NCI-H446 treated with DMSO at 0.1 percent for 48 hours (cell line): Measurements from ENCODE around the gene RECQL5.

Experiments
- DNase-seq: peaks from one replicate; lab custom pipeline; 2025; lab: John Stamatoyannopoulos, UW

The RECQL5 gene

DNA sequence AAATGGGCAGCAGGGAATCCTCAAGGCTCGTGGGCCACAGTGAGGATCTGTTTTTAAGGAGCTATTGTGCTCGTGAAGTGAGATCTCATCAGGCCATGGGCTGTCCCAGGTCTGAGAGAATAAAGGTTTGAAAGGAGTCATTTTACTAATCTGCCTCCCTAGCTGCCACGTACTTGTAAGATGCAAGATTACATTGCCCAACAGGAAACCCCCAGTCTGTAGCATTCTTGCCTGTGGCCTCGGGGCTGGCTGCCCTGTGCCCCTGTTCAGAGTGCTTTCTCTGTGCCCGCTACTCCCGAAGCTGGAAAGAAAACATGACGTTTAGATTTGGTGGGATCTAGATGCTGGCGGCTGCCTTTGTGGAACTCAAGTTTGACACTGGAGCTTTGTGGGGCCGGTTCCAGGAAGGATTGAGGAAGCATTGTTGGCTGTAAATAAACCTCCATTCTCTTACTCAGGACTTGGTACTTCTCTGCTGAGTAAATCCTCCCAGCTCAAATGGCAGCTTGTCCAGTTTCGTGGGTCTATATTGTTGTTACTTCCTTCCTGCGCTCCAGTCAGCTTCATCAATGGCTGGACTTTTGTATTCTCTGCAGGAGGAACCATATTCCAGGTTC, 21.4 kb upstream of the RECQL5 start:
- no peak for DNase-seq

GRCh38 chr17:75685499-75685898, 18.5 kb upstream of the RECQL5 start:
- DNase-seq = no peak

DNA sequence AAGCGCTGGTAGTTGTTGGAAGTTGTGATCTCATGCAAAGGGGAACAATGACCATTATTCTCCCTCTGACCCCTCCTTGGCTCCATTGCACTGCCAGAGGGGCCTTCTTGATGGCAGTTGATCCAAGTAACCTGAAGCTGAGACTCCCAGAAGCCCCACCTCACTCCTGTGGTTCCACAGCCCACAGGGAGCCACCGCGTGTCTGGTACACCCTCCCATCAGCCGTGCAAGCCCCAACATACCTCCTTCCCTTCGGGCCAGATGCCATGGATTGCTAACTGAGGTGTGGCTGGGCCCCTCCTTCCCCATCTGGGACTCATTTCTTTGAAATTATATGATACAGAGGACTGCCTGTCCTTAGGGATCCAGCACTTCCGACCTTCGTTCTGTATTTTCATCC, 18.0 kb upstream of the RECQL5 start:
- DNase-seq = no peak

- no peak for DNase-seq
These were observed 17.3 kb upstream of the RECQL5 start for GRCh38 chr17:75684249-75684648.

GRCh38 chr17:75683583-75683982, 16.6 kb upstream of the RECQL5 start:
- no peak for DNase-seq

DNA sequence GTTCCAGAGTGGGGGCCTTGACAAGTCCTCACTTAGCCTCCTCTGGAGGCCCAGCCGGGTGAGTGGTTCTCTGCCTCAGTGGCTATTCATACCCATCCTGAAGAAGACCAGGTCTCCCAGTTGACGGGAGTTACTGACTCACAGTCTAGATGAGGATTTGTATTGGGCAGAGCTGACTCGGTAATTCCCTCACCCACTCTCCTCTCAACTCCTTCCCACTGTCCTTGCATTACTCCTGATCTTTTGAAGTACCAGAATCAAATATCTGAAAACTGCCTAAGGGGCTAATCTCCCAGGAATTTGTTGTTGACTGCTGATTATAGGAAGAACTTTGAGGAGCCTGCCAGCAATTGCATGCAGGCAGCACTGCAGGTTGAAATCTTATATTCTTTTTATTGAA, 14.3 kb upstream of the RECQL5 start:
- DNase-seq = no peak

DNA sequence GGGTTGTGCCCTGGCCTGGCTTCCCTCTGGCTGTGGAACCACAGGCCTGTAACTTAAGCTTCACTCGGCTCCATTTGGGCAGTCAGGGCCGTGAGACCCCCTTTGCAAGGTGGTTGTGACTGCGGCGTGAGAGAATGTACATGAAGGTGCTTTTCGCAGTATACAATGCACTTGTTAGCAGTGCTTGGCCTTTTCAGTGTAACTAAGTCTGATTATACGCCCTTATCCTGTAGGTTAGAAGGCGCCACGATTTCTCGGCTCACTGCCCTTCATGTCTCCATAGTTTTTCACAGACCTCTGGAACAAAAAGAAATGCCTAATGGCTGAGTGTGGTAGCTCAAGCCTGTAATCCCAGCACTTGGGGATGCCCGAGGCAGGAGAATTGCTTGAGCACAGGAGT, 13.5 kb upstream of the RECQL5 start:
- DNase-seq = no peak

- no peak for DNase-seq
These were observed 12.8 kb upstream of the RECQL5 start for GRCh38 chr17:75679706-75680211.

DNA sequence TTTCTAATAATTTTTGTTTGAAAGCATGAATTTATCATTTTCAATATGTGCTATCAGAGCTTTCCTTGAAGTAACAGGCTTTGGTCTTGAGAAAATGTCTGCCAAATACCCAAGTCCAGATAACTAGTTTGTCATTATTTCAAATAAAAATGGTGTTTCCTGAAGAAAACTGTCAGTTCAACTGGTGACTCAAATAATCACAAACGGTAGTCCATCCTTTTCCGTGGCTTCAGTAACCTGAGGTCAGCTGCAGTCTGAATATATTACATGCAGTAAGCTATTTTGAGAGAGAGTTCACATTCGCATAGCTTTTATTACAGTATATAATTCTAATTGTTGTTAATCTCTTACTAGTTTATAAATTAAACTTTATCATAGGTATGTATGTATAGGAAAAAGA, 9.5 kb upstream of the RECQL5 start:
- no peak for DNase-seq

DNA sequence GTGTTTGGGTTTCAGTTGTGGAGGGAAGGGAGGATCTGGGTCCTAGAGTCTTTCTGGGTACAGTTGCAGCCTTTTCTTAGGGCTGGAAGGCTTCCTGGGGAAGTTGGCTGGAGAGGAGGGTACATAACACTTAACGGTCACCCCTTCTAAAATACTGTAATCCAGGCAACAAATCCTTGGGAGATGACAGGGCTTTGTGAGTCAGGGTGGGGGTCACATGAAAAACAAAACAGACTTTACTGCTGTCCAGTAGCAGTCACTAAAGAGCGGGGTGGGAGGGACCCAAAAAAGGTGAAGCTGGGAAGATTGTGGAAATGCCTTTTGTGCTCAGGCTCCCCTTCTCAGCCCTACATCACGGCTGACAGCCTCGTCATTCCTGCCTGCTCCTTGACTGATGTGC, 6.5 kb upstream of the RECQL5 start:
- DNase-seq = no peak

GRCh38 chr17:75672011-75672410, 5.1 kb upstream of the RECQL5 start:
- DNase-seq = no peak

DNA sequence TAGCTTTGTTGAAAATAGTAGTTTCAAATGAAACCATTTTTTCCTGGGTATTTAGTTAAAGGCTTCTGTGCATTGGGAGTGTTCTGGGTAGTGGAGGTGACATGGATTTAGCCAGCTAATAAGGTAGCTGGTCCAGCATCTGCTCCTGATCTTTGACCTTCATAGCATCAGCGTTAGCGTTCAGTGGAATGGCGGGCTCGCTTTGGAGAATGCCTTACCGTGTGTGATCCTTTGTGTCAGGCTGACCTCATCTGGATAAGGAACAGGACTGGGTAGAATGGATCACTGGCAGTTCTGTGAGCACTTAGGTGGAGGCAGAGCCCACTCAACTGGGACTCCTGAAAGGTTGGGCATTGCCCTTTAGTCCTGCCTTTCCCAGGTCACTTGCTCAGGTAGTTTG, 3.9 kb upstream of the RECQL5 start:
- no peak for DNase-seq

DNA sequence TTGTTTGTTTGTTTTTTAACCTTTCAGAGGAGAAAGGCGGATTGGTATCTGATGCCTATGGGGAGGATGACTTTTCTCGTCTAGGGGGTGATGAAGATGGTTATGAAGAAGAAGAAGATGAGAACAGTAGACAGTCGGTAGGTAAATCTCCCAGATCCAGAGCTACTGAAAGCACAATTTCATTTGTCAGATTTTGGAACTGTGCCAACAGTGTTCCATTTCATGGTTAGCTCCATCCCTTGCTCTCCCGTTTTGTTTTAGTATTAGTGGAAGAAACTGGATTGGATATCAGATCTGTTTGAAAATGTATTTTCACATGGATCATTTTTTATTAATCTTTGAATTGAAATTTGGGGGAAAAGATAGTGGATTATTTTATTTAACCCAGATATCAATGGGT, 1.5 kb upstream of the RECQL5 start:
- no peak for DNase-seq

GRCh38 chr17:75667825-75668224, 871 bp upstream of the RECQL5 start:
- no peak for DNase-seq

- DNase-seq = no peak
These were observed 973 bp downstream of the RECQL5 start for GRCh38 chr17:75665981-75666380.

DNA sequence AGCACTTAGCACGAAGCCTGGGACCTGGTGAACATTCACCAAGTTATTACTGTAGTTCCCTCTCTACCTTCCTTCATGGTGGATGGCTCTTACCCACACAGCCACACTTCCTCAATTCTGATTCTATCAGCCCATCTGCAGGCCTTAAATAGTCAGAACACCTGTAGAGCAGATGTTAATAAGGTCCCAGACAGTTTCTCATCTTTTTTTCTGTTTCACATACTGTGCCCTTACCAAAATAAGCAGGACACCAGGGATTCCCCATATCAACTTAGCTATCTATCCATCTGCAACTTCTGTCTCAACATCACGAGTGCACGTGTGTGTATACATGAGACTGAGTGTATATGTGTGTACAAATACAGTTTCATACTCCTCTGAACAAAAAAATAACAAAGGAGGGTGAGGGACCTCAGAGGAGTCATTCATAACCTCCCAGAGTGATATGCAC, 2.8 kb downstream of the RECQL5 start:
- DNase-seq = no peak

- no peak for DNase-seq
These were observed 4.4 kb downstream of the RECQL5 start for GRCh38 chr17:75662511-75662910.

DNA sequence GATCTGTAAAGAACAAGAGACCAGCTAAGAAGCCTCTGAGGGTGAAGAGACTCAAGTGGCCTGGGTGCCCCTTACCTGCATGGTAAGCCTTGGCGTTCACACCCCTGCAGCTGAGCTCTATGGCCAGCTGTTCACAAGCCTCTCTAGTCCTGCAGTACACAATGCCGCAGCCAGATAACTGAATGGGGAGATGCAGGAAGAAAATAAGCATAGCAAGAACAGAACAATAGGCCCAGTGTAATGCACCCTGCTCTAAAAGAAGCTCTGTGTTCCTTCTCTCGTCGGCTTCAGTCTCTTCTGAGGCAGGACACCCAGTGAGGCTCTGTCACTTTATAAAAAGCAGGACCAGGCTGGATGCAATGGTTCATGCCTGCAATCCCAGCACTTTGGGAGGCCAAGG, 5.4 kb downstream of the RECQL5 start:
- DNase-seq = no peak

DNA sequence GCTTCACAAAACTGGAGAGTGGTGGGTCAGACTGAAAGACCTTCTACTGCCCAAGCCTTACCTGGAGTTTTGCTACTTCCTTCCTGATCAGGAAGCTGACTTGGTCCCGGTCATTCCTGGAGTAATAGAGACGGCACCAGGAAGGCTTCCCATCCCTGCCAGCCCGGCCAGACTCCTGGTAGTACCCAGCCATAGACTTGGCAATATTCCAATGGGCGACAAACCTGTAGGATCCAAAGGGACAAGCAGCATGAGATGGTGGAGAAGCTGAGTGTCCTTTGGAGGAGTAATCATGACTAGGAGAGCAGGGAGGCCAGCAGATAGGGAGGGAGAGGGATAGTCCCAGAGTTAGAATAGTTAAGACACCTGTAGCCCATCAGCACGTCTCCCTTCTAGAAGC, 8.7 kb downstream of the RECQL5 start:
- DNase-seq = no peak

GRCh38 chr17:75654176-75654575, 12.8 kb downstream of the RECQL5 start:
- no peak for DNase-seq

DNA sequence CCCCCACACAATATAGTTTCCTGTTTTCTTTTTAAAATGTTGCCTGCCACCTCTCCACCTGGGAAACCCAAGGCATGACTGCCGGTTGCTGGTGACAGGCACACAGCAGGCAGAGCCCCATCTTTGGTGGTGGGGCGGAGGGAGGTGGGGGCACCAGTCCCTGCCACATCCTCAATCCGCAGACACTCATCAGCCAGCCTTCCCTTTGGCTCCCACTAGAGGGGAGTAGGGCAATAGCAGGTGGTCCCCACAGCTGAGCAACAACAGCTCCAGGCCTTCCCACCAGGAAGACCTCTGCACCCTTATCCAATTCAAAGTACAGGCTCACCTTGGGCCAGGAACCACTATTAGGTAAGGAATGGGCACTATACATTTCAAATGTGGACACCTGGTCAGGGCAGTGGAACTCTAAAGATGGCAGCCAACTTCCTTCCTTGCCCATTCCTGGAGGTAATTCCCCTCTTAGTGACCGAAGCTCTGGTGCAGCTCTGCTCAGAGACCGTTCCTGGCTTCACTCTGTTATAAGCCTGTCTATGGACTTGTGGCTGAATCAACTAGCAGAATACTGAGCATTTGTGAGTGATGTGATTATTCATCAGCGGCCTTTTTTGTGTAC, 13.9 kb downstream of the RECQL5 start:
- DNase-seq = no peak

GRCh38 chr17:75652341-75652740, 14.6 kb downstream of the RECQL5 start:
- no peak for DNase-seq

GRCh38 chr17:75650874-75651273, 16.1 kb downstream of the RECQL5 start:
- no peak for DNase-seq

- DNase-seq = no peak
These were observed 17.3 kb downstream of the RECQL5 start for GRCh38 chr17:75649687-75650086.
